ENCODE data around the gene EEF1B2.
"Not testable (repeated sequence)": the region's sequence is repeated elsewhere in the genome, so short reads cannot be mapped to it uniquely, and the experiment has no call there.

The EEF1B2 gene

DNA sequence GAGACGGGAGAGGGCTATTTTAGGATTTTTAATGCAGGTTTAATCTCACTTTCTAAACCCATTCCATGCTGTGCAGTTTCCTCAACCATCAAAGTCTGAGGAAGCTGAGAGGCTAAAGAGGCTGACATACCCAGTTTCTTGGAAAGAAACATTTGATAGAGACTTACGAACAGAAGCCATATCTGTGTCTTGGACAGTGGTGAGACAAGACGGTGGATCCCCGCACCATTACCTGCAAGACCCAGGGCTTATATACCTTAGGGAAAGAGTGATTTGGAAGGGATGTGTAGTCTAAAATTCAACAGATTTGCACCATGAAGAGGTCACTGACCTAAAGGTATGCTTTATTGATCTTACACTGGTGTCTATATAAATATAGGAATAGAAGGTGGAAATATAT lies 13.5 kb downstream of the EEF1B2 start:
- Histone ChIP-seq H3K9me3 (no peaks in the 10 kb centered on the region), H3K4me1 (no peaks in the 10 kb centered on the region), H3K27ac (no peak overlapping the region), H3K27me3 (no peaks in the 10 kb centered on the region), H3K4me3 (no peak overlapping the region), H3K36me3 (peaks cover under 1 to 7% (median 5%) of the 10 kb centered on the region in 3 donors)
- no peak for DNase-seq
- TF ChIP-seq CTCF (IDR thresholded peaks at IDR 0.05): no peak
- intact Hi-C loops (cut with DNase I; ENCODE audit: low total_unique reads): no loop called here

GRCh38 chr2:206176121-206176520 lies 16.4 kb downstream of the EEF1B2 start:
- Histone ChIP-seq H3K27ac (no peak overlapping the region), H3K4me3 (no peak overlapping the region), H3K27me3 (no peaks in the 10 kb centered on the region), H3K36me3 (no peaks in the 10 kb centered on the region), H3K9me3 (no peaks in the 10 kb centered on the region), H3K4me1 (no peaks in the 10 kb centered on the region)
- TF ChIP-seq CTCF (IDR thresholded peaks at IDR 0.05): no peak
- intact Hi-C loops (cut with DNase I; ENCODE audit: low total_unique reads): no loop called here
- no peak for DNase-seq

- intact Hi-C loops (cut with DNase I; ENCODE audit: low total_unique reads): no loop called here
- Histone ChIP-seq H3K4me3 (no peak overlapping the region), H3K4me1 (no peaks in the 10 kb centered on the region), H3K27me3 (no peaks in the 10 kb centered on the region), H3K9me3 (no peaks in the 10 kb centered on the region), H3K36me3 (no peaks in the 10 kb centered on the region), H3K27ac (no peak overlapping the region)
- DNase-seq: no peak
- no peak for TF ChIP-seq CTCF (IDR thresholded peaks at IDR 0.05)
Measured at GRCh38 chr2:206176901-206177300, 17.2 kb downstream of the EEF1B2 start.

DNA sequence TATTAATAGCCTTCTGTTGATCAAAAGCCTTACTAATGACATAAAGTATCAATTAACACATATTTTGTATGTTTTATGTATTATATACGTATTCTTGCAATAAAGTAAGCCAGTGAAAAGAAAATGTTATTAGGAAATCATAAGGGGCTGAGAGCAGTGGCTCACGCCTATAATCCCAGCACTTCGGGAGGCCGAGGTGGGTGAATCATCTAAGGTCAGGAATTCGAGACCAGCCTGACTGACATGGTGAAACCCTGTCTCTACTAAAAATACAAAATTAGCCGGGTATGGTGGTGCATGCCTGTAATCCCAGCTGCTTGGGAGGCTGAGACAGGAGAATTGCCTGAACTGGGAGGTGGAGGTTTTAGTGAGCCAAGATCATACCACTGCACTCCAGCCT lies 21.8 kb downstream of the EEF1B2 start:
- H3K27me3 ChIP-seq; H3K4me3 ChIP-seq; DNase-seq; H3K36me3 ChIP-seq; H3K9me3 ChIP-seq; H3K27ac ChIP-seq; intact Hi-C loops (cut with DNase I; ENCODE audit: low total_unique reads); H3K4me1 ChIP-seq: not testable (repeated sequence)

GRCh38 chr2:206189691-206190090 lies 30.0 kb downstream of the EEF1B2 start:
- no peaks in the 10 kb centered on the region for H3K27me3 ChIP-seq
- no peaks in the 10 kb centered on the region for H3K36me3 ChIP-seq
- H3K27ac ChIP-seq: no peak overlapping the region
- DNase-seq: no peak
- no peaks in the 10 kb centered on the region for H3K9me3 ChIP-seq
- no peaks in the 10 kb centered on the region for H3K4me1 ChIP-seq
- intact Hi-C loops (cut with DNase I; ENCODE audit: low total_unique reads): no loop called here
- H3K4me3 ChIP-seq: no peak overlapping the region
- TF ChIP-seq CTCF (IDR thresholded peaks at IDR 0.05): no peak

DNA sequence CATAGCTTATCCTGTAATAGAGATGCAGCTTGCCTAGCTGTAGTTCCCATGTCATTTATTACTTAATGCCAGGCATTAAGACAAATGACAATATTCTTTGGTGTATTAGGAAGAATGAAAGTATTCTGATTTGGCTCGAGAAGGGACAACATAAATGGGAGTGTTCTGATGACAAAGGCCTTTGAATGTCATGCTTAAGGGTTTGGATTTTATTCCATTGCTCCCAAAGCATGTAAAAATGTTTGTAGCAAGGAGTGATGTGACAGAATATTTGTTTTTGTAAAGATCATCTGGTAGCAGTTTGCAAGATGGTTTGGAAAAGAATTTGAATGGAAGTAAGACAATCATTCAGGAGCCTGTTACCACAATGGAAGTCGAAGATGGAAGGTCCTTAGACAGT lies 30.4 kb downstream of the EEF1B2 start:
- intact Hi-C loops (cut with DNase I; ENCODE audit: low total_unique reads): no loop called here
- Histone ChIP-seq H3K27ac (no peak overlapping the region), H3K27me3 (no peaks in the 10 kb centered on the region), H3K36me3 (no peaks in the 10 kb centered on the region), H3K4me3 (no peak overlapping the region), H3K4me1 (no peaks in the 10 kb centered on the region), H3K9me3 (no peaks in the 10 kb centered on the region)
- no peak for DNase-seq
- TF ChIP-seq CTCF (IDR thresholded peaks at IDR 0.05): no peak
